ENCODE data around the gene NR5A1.

DNA sequence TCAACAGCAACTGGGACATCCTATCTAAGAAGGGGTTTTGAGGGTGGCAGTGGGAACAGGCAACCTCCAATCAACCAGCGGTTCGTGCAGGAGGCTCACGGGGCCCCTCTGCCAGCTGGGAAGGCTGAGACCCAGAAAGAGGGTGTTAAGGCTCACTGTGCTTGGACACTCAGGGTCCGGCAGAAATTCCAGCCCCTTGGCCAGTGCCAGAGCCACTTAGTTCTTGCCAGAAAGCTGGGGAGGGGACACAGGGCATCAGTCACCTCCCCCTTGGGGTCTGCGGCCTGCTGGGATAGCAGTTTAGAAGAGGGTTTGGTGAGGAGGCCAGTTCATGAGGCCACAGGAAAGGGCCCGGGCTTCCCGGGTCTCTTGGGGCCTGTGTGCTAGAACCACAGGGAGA, 36.5 kb downstream of the NR5A1 start:
- no peak for TF ChIP-seq GATA3 (IDR thresholded peaks at IDR 0.05; ENCODE audit: low read depth, low read length)
- no peak for TF ChIP-seq GATA2 (IDR thresholded peaks at IDR 0.05; ENCODE audit: low read depth, low read length)

Data from SH-SY5Y (cell line).